IMR-90 (cell line): ENCODE data around the gene CYP27B1. TPM values are rescaled to one million over a fixed set of nuclear protein-coding genes. Genes with fewer than 3 reads are reported as not detected.

Experiments used
- ATAC-seq: fragments of 200-7000 bp; cut with Tn5 transposase; 2 replicates; pipeline ENCODE4 v1.9.1; 2020; ENCODE audit warnings: low read depth, mild to moderate bottlenecking, moderate library complexity
- BruUV-seq: library from RNA; stranded (reverse); fragments of 400-500 nt; replicated peaks from 2 replicates; lab custom pipeline; 2021; lab: Mats Ljungman, UMichigan
- CTCF ChIA-PET: fragments of 300-600 bp; formaldehyde crosslinking; extraction: SDS; loops from one replicate; lab custom pipeline; 2021; ENCODE audit warnings: antibody characterized with exemption; lab: Yijun Ruan, JAX
- POLR2A ChIA-PET: fragments of 300-600 bp; sonication (Branson Sonifier 250); formaldehyde crosslinking; loops from one replicate; lab custom pipeline; 2022; ENCODE audit warnings: antibody characterized with exemption; ENCODE audit not compliant: unreplicated experiment; lab: Charles Lee
- DNase-seq: peaks from one replicate; pipeline ENCODE4 v3.0.0; 2013
- H2AFZ ChIP-seq: replicated peaks from 2 replicates; pipeline ENCODE3; 2013; ENCODE audit warnings: low read length, mild to moderate bottlenecking; ENCODE audit not compliant: poor library complexity
- H2AK5ac ChIP-seq: 2 replicates; pipeline ENCODE4 v1.6.1; 2013; ENCODE audit warnings: low read depth, low read length, inconsistent platforms
- H2AK9ac ChIP-seq: replicated peaks from 2 replicates; pipeline ENCODE3; 2013; ENCODE audit warnings: mild to moderate bottlenecking, low read depth, low read length, moderate library complexity; ENCODE audit not compliant: poor library complexity
- H2BK120ac ChIP-seq: 2 replicates; pipeline ENCODE4 v1.6.1; 2013; ENCODE audit warnings: low read depth, low read length, inconsistent platforms
- H2BK15ac ChIP-seq: 3 replicates; pipeline ENCODE4 v1.6.1; 2013; ENCODE audit warnings: low read depth, low read length, inconsistent platforms
- H2BK20ac ChIP-seq: 2 replicates; pipeline ENCODE4 v1.6.1; 2013; ENCODE audit warnings: low read depth, mild to moderate bottlenecking, inconsistent platforms, low read length, moderate library complexity
- H2BK5ac ChIP-seq: 2 replicates; pipeline ENCODE4 v1.6.1; 2013; ENCODE audit warnings: mild to moderate bottlenecking, low read depth, low read length, inconsistent platforms; ENCODE audit not compliant: poor library complexity, severe bottlenecking
- H3K14ac ChIP-seq: replicated peaks from 2 replicates; pipeline ENCODE4 v1.6.1; 2013; ENCODE audit warnings: low read depth, low read length, inconsistent platforms
- H3K18ac ChIP-seq: 2 replicates; pipeline ENCODE4 v1.6.1; 2013; ENCODE audit warnings: low read depth, low read length, control low read depth
- H3K23ac ChIP-seq: 2 replicates; pipeline ENCODE4 v1.6.1; 2013; ENCODE audit warnings: low read depth, low read length, inconsistent platforms
- H3K27ac ChIP-seq: 2 replicates; pipeline ENCODE4 v1.5.1; 2013; ENCODE audit warnings: mild to moderate bottlenecking, control low read depth, low read length; ENCODE audit not compliant: insufficient read depth
- H3K27me3 ChIP-seq: 2 replicates; pipeline ENCODE4 v1.6.1; 2013; ENCODE audit warnings: low read length; ENCODE audit not compliant: control insufficient read depth, insufficient read depth
- H3K36me3 ChIP-seq: 2 replicates; pipeline ENCODE4 v1.6.1; 2013; ENCODE audit warnings: low read length, mixed read lengths; ENCODE audit not compliant: control insufficient read depth, insufficient read depth
- H3K4ac ChIP-seq: 2 replicates; pipeline ENCODE4 v1.6.1; 2013; ENCODE audit warnings: low read depth, low read length, inconsistent platforms
- H3K4me1 ChIP-seq: 2 replicates; pipeline ENCODE4 v1.6.1; 2013; ENCODE audit warnings: low read length, mixed read lengths; ENCODE audit not compliant: control insufficient read depth, insufficient read depth
- H3K4me2 ChIP-seq: 2 replicates; pipeline ENCODE4 v1.6.1; 2013; ENCODE audit warnings: low read depth, mild to moderate bottlenecking, control low read depth, low read length, moderate library complexity
- H3K4me3 ChIP-seq: 2 replicates; pipeline ENCODE4 v1.5.1; 2013; ENCODE audit warnings: low read depth, mild to moderate bottlenecking, control low read depth, low read length, moderate library complexity; ENCODE audit not compliant: insufficient read depth
- H3K56ac ChIP-seq: 2 replicates; pipeline ENCODE4 v1.6.1; 2013; ENCODE audit warnings: low read length, inconsistent platforms; ENCODE audit not compliant: insufficient read depth; ENCODE audit errors: extremely low read depth
- H3K79me1 ChIP-seq, 2 experiments: 2 replicates each; pipeline ENCODE4 v1.6.1; 2013; ENCODE audit warnings: low read length in 2 of 2, inconsistent platforms in 1 of 2, low read depth in 1 of 2
- H3K9ac ChIP-seq: 2 replicates; pipeline ENCODE4 v1.6.1; 2013; ENCODE audit warnings: low read depth, low read length, control low read depth
- H3K9me1 ChIP-seq: 2 replicates; pipeline ENCODE4 v1.6.1; 2013; ENCODE audit warnings: low read length, inconsistent platforms; ENCODE audit not compliant: insufficient read depth
- H3K9me3 ChIP-seq: 2 replicates; pipeline ENCODE4 v1.6.1; 2013; ENCODE audit warnings: low read length; ENCODE audit not compliant: control insufficient read depth, insufficient read depth
- H4K20me1 ChIP-seq: 2 replicates; pipeline ENCODE4 v1.6.1; 2013; ENCODE audit warnings: low read length, inconsistent platforms; ENCODE audit not compliant: insufficient read depth
- H4K5ac ChIP-seq: 2 replicates; pipeline ENCODE4 v1.6.1; 2013; ENCODE audit warnings: mild to moderate bottlenecking, low read depth, low read length, control low read depth
- H4K8ac ChIP-seq, 2 experiments: 2 replicates each; pipeline ENCODE4 v1.6.1; 2013; ENCODE audit warnings: low read depth in 2 of 2, low read length in 2 of 2, control low read depth in 1 of 2, inconsistent platforms in 1 of 2
- H4K91ac ChIP-seq: 2 replicates; pipeline ENCODE4 v1.6.1; 2013; ENCODE audit warnings: low read depth, low read length, inconsistent platforms; ENCODE audit not compliant: insufficient read depth
- BHLHE40 ChIP-seq: fragments of 150-350 bp; IDR thresholded peaks from 2 replicates; pipeline ENCODE4 v1.6.1; 2016; ENCODE audit warnings: mild to moderate bottlenecking, low read depth, low read length
- CEBPB ChIP-seq: IDR thresholded peaks from 2 replicates; pipeline ENCODE4 v1.6.1; 2012; ENCODE audit warnings: low read depth, low read length, improper control_type of control experiment
- CHD1 ChIP-seq: IDR thresholded peaks from 2 replicates; pipeline ENCODE4 v1.6.1; 2012; ENCODE audit warnings: low read depth, low read length, improper control_type of control experiment
- FOS ChIP-seq: fragments of 150-350 bp; IDR thresholded peaks from 2 replicates; pipeline ENCODE4 v1.6.1; 2016; ENCODE audit warnings: low read depth, low read length
- MAFK ChIP-seq: IDR thresholded peaks from 2 replicates; pipeline ENCODE4 v1.6.1; 2012; ENCODE audit warnings: low read depth, low read length, improper control_type of control experiment
- MAZ ChIP-seq: IDR thresholded peaks from 2 replicates; pipeline ENCODE4 v1.6.1; 2012; ENCODE audit warnings: low read depth, mild to moderate bottlenecking, low read length, improper control_type of control experiment, moderate library complexity, borderline replicate concordance
- MXI1 ChIP-seq: IDR thresholded peaks from 2 replicates; pipeline ENCODE4 v1.6.1; 2012; ENCODE audit warnings: low read depth, mild to moderate bottlenecking, low read length, moderate library complexity, borderline replicate concordance
- NFE2L2 ChIP-seq: fragments of 150-350 bp; IDR thresholded peaks from 2 replicates; pipeline ENCODE4 v1.6.1; 2016; ENCODE audit warnings: low read depth, mild to moderate bottlenecking, low read length
- POLR2A ChIP-seq: IDR thresholded peaks from 2 replicates; pipeline ENCODE4 v1.6.1; 2012; ENCODE audit warnings: mild to moderate bottlenecking, low read depth, low read length
- RAD21 ChIP-seq: IDR thresholded peaks from 2 replicates; pipeline ENCODE4 v1.6.1; 2012; ENCODE audit warnings: low read length, improper control_type of control experiment
- RCOR1 ChIP-seq: IDR thresholded peaks from 2 replicates; pipeline ENCODE4 v1.6.1; 2012; ENCODE audit warnings: mild to moderate bottlenecking, low read length, improper control_type of control experiment; ENCODE audit not compliant: insufficient replicate concordance
- RFX5 ChIP-seq: IDR thresholded peaks from 2 replicates; pipeline ENCODE4 v1.8.0; 2012; ENCODE audit warnings: low read depth, mild to moderate bottlenecking, low read length, moderate library complexity
- SMC3 ChIP-seq: fragments of 150-350 bp; IDR thresholded peaks from 2 replicates; pipeline ENCODE4 v1.6.1; 2016; ENCODE audit warnings: low read depth, mild to moderate bottlenecking, antibody characterized with exemption, low read length, moderate library complexity
- dilution Hi-C: fragments of 300-500 bp; cut with HindIII; formaldehyde crosslinking; loops from one replicate; pipeline ENCODE4 v1.14.3; 2018; ENCODE audit warnings: low sequenced_read_pairs; ENCODE audit not compliant: unreplicated experiment
- in situ Hi-C: fragments of 300-500 bp; cut with MboI; formaldehyde crosslinking; loops from 3 replicates; pipeline ENCODE4 v1.14.3; 2019; ENCODE audit warnings: low sequenced_read_pairs, inconsistent platforms, mixed read lengths
- intact Hi-C: fragments of 100-400 bp; cut with micrococcal nuclease; formaldehyde crosslinking; loops from 2 replicates; pipeline ENCODE4 v1.10.0; 2022
- polyA plus RNA-seq, 3 experiments: library from polyadenylated mRNA; depleted of rRNA; stranded (reverse); fragments of >200 nt; gene quantifications; 2 replicates each; pipeline ENCODE4 v1.2.3, GENCODE V29; 2012; ENCODE audit warnings: low replicate concordance in 1 of 3
- total RNA-seq: library from RNA; depleted of rRNA; stranded (reverse); fragments of >200 nt; gene quantifications from 2 replicates; pipeline ENCODE4 v1.2.3, GENCODE V29; 2012
- TF ChIP-seq, protein P1 (sequence below): fragments of 150-350 bp; IDR thresholded peaks from 2 replicates; pipeline ENCODE4 v1.6.1; 2016; ENCODE audit warnings: low read depth, mild to moderate bottlenecking, low read length, moderate library complexity, borderline replicate concordance
- TF ChIP-seq, protein P2 (sequence below): conservative IDR thresholded peaks from 2 replicates; pipeline ENCODE4 v1.5.1; 2012; ENCODE audit warnings: mild to moderate bottlenecking, low read depth, low read length, improper control_type of control experiment
- TF ChIP-seq, protein P3 (sequence below): fragments of 150-350 bp; IDR thresholded peaks from 2 replicates; pipeline ENCODE4 v1.6.1; 2017; ENCODE audit warnings: mild to moderate bottlenecking, antibody characterized with exemption, low read length, low read depth

The CYP27B1 gene
- total and polyA plus RNA-seq, 2 of the 4 experiments (the other 2 are of a cell fraction) = 0.36 to 1.3 TPM

DNA sequence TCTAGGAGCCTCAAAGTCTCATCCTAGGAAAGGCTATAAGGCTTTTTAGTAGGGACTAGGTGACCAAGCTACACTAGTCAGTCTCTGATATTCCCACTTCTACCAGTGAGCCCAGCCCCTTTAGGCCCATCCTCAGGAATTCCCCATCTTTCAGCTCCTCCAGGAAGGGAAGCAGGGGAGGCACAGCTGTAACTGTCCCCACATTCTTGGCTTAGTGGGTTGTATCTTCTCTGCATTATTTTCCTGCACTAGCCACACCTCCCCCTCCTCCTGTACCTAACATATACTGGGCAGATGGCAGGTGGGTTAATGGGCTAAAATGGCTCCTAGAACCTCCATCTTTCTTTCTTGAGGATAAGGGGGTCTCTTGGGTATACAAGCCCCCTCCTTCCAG, 424 bp upstream of the CYP27B1 start:
- peaks cover 9% of the 10 kb centered on the region for H3K9me1 ChIP-seq
- ATAC-seq (no peak), DNase-seq (no peak)
- no peaks in the 10 kb centered on the region for H4K20me1 ChIP-seq
- ChIA-PET CTCF (interaction anchor here (0.7 to 2.0 kb wide), 2 partner anchors 11 to 16 kb away, joined by 3 to 6 read pairs; partner anchors contain the start of gene TSFM), POLR2A (no interaction called here)
- H2BK15ac ChIP-seq = no peak overlapping the region
- H2BK20ac ChIP-seq = no peak overlapping the region
- no peak overlapping the region for H2BK120ac ChIP-seq
- in situ Hi-C loops = no loop called here
- H3K23ac ChIP-seq = no peak overlapping the region
- no peak overlapping the region for H3K14ac ChIP-seq
- no TSS peak for BruUV-seq
- peaks cover 1% of the 10 kb centered on the region; the same call in 1 of the 2 replicates for H3K36me3 ChIP-seq
- no peak overlapping the region for H3K4me3 ChIP-seq
- intact Hi-C loops = no loop called here
- no peak overlapping the region for H3K4ac ChIP-seq
- dilution Hi-C loops = no loop called here
- H3K56ac ChIP-seq = no peak overlapping the region
- no peak overlapping the region for H4K91ac ChIP-seq
- TF ChIP-seq RFX5 (no peak), FOS (no peak), RAD21 (no peak), MXI1 (no peak), MAZ (no peak), SMC3 (no peak), POLR2A (no peak), RCOR1 (no peak), MAFK (no peak), CEBPB (no peak), NFE2L2 (no peak), BHLHE40 (no peak), CHD1 (no peak)
- TF ChIP-seq, protein P1, sequence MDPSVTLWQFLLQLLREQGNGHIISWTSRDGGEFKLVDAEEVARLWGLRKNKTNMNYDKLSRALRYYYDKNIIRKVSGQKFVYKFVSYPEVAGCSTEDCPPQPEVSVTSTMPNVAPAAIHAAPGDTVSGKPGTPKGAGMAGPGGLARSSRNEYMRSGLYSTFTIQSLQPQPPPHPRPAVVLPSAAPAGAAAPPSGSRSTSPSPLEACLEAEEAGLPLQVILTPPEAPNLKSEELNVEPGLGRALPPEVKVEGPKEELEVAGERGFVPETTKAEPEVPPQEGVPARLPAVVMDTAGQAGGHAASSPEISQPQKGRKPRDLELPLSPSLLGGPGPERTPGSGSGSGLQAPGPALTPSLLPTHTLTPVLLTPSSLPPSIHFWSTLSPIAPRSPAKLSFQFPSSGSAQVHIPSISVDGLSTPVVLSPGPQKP = no peak
- TF ChIP-seq, protein P2, sequence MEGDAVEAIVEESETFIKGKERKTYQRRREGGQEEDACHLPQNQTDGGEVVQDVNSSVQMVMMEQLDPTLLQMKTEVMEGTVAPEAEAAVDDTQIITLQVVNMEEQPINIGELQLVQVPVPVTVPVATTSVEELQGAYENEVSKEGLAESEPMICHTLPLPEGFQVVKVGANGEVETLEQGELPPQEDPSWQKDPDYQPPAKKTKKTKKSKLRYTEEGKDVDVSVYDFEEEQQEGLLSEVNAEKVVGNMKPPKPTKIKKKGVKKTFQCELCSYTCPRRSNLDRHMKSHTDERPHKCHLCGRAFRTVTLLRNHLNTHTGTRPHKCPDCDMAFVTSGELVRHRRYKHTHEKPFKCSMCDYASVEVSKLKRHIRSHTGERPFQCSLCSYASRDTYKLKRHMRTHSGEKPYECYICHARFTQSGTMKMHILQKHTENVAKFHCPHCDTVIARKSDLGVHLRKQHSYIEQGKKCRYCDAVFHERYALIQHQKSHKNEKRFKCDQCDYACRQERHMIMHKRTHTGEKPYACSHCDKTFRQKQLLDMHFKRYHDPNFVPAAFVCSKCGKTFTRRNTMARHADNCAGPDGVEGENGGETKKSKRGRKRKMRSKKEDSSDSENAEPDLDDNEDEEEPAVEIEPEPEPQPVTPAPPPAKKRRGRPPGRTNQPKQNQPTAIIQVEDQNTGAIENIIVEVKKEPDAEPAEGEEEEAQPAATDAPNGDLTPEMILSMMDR = no peak
- TF ChIP-seq, protein P3, sequence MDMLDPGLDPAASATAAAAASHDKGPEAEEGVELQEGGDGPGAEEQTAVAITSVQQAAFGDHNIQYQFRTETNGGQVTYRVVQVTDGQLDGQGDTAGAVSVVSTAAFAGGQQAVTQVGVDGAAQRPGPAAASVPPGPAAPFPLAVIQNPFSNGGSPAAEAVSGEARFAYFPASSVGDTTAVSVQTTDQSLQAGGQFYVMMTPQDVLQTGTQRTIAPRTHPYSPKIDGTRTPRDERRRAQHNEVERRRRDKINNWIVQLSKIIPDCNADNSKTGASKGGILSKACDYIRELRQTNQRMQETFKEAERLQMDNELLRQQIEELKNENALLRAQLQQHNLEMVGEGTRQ = no peak
- peaks cover 11% of the 10 kb centered on the region; the same call in 1 of the 2 replicates for H3K4me1 ChIP-seq
- peaks cover 43% of the 10 kb centered on the region for H3K27me3 ChIP-seq
- no peak overlapping the region for H3K18ac ChIP-seq
- H2AK5ac ChIP-seq = no peak overlapping the region
- H2AFZ ChIP-seq = no peak overlapping the region
- H3K27ac ChIP-seq = no peak overlapping the region
- peaks cover 2% of the 10 kb centered on the region; the same call in 1 of the 2 replicates for H3K9me3 ChIP-seq
- no peak overlapping the region for H3K4me2 ChIP-seq
- no peak overlapping the region for H3K9ac ChIP-seq
- H3K79me1 ChIP-seq = peaks cover 10 to 14% of the 10 kb centered on the region in 2 experiments; a peak in 3 of 4 replicates
- no peak overlapping the region for H4K5ac ChIP-seq
- no peak overlapping the region for H2AK9ac ChIP-seq
- no peak overlapping the region for H4K8ac ChIP-seq
- H2BK5ac ChIP-seq = no peak overlapping the region
